Nephron (organoid): ENCODE results near the gene SYNPO.

Experiments
- H3K27ac Mint-ChIP-seq, 3 experiments: 2 replicates each; pipeline ENCODE4 v1.8.0; 2020; ENCODE audit warnings: mixed read lengths in 3 of 3, mild to moderate bottlenecking in 2 of 3, moderate library complexity in 1 of 3
- H3K27me3 Mint-ChIP-seq: 2 replicates; pipeline ENCODE4 v1.8.0; 2021; ENCODE audit warnings: low read depth, mild to moderate bottlenecking, moderate library complexity, mixed read lengths
- H3K36me3 Mint-ChIP-seq: 2 replicates; pipeline ENCODE4 v1.8.0; 2020; ENCODE audit warnings: low read depth, mixed read lengths
- H3K4me1 Mint-ChIP-seq: 2 replicates; pipeline ENCODE4 v1.8.0; 2020; ENCODE audit warnings: mixed read lengths
- H3K4me3 Mint-ChIP-seq, 3 experiments: 2 replicates each; pipeline ENCODE4 v1.8.0; 2020; ENCODE audit warnings: mild to moderate bottlenecking in 3 of 3, mixed read lengths in 3 of 3, moderate library complexity in 2 of 3
- H3K9me3 Mint-ChIP-seq: 2 replicates; pipeline ENCODE4 v1.8.0; 2020; ENCODE audit warnings: mixed read lengths
- CTCF ChIP-seq, 3 experiments: fragments of 200-600 bp; sonication (generic); IDR thresholded peaks; one replicate each; pipeline ENCODE4 v1.5.0; 2021; ENCODE audit warnings: antibody characterized with exemption in 3 of 3; ENCODE audit not compliant: unreplicated experiment in 3 of 3

Gene SYNPO

GRCh38 chr5:150627731-150628545, 12.5 kb upstream of the SYNPO start:
- Mint-ChIP-seq H3K27ac (peak overlapping the region; percentile 54 to 84 (median 73)), H3K4me1 (peaks cover 82% of the 10 kb centered on the region), H3K4me3 (peak overlapping the region; percentile 10 to 62 (median 40)), H3K36me3 (no peaks in the 10 kb centered on the region), H3K27me3 (no peaks in the 10 kb centered on the region), H3K9me3 (no peaks in the 10 kb centered on the region)
- no peak for TF ChIP-seq CTCF (IDR thresholded peaks at IDR 0.05; ENCODE audit: unreplicated experiment in 3 of 3)

- Mint-ChIP-seq H3K9me3 (no peaks in the 10 kb centered on the region), H3K27me3 (no peaks in the 10 kb centered on the region), H3K36me3 (no peaks in the 10 kb centered on the region), H3K4me3 (no peak overlapping the region), H3K27ac (peak overlapping the region; percentile 22 to 84 (median 73)), H3K4me1 (peaks cover 76% of the 10 kb centered on the region)
- TF ChIP-seq CTCF (IDR thresholded peaks at IDR 0.05; ENCODE audit: unreplicated experiment in 3 of 3), result no peak
Measured at GRCh38 chr5:150628936-150629485, 11.4 kb upstream of the SYNPO start.

GRCh38 chr5:150630016-150630415, 10.4 kb upstream of the SYNPO start:
- Mint-ChIP-seq H3K36me3 (no peaks in the 10 kb centered on the region), H3K4me1 (peaks cover 76% of the 10 kb centered on the region)

GRCh38 chr5:150630461-150631325, 9.8 kb upstream of the SYNPO start:
- no peaks in the 10 kb centered on the region for H3K36me3 Mint-ChIP-seq
- peak overlapping the region; percentile 15 to 31 (median 31) for H3K27ac Mint-ChIP-seq
- no peak for TF ChIP-seq CTCF (IDR thresholded peaks at IDR 0.05; ENCODE audit: unreplicated experiment in 3 of 3)
- no peaks in the 10 kb centered on the region for H3K9me3 Mint-ChIP-seq
- peak overlapping the region in 1 of 3 experiments; percentile 3 for H3K4me3 Mint-ChIP-seq
- H3K4me1 Mint-ChIP-seq, result peaks cover 77% of the 10 kb centered on the region
- H3K27me3 Mint-ChIP-seq, result peaks cover 3% of the 10 kb centered on the region

More at GRCh38 chr5:150630016-150630415, 10.4 kb upstream of the SYNPO start:
- Mint-ChIP-seq H3K27me3 (peaks cover 3% of the 10 kb centered on the region), H3K9me3 (no peaks in the 10 kb centered on the region), H3K27ac (peak overlapping the region in 1 of 3 experiments; percentile 14), H3K4me3 (no peak overlapping the region)
- no peak for TF ChIP-seq CTCF (IDR thresholded peaks at IDR 0.05; ENCODE audit: unreplicated experiment in 3 of 3)

GRCh38 chr5:150631326-150631701, 9.1 kb upstream of the SYNPO start:
- no peaks in the 10 kb centered on the region for H3K9me3 Mint-ChIP-seq
- no peak for TF ChIP-seq CTCF (IDR thresholded peaks at IDR 0.05; ENCODE audit: unreplicated experiment in 3 of 3)
- no peak overlapping the region for H3K4me3 Mint-ChIP-seq
- peaks cover 77% of the 10 kb centered on the region for H3K4me1 Mint-ChIP-seq
- H3K27me3 Mint-ChIP-seq, result peaks cover 3% of the 10 kb centered on the region
- H3K27ac Mint-ChIP-seq, result peak overlapping the region; percentile 15 to 31 (median 31)
- H3K36me3 Mint-ChIP-seq, result no peaks in the 10 kb centered on the region
